Ovary (tissue), 9 donors: Measurements from ENCODE around the gene WNT5A. TPM values are rescaled to one million over a fixed set of nuclear protein-coding genes. Genes with fewer than 3 reads are reported as not detected.

ENCODE experiments used
- DNase-seq, 5 donors: peaks; one replicate each; pipeline ENCODE4 v3.0.0-alpha.2; 2019 to 2020
- H3K27ac ChIP-seq, 2 donors: fragments of 200-600 bp; one replicate each; pipeline versions ENCODE4 v1.5.1 to v1.8.0; 2019 to 2022
- H3K27me3 ChIP-seq: fragments of 200-600 bp; one replicate; pipeline ENCODE4 v1.8.0; 2022
- H3K36me3 ChIP-seq: fragments of 200-600 bp; sonication (generic); one replicate; pipeline ENCODE4 v1.5.1; 2019
- H3K4me1 ChIP-seq: one replicate; pipeline ENCODE4 v1.8.1; 2013; ENCODE audit warnings: mild to moderate bottlenecking, moderate library complexity; ENCODE audit not compliant: insufficient read depth
- H3K4me3 ChIP-seq: fragments of 200-600 bp; sonication (generic); one replicate; pipeline ENCODE4 v1.5.1; 2017
- H3K9me3 ChIP-seq, 2 donors: fragments of 200-600 bp in 1 of 2; sonication (generic) in 1 of 2; one replicate each; pipeline versions ENCODE4 v1.5.1 to v1.8.1; 2013 to 2019; ENCODE audit warnings: mild to moderate bottlenecking in 1 of 2, moderate library complexity in 1 of 2
- EP300 ChIP-seq: sonication (generic); formaldehyde crosslinking; IDR thresholded peaks from one replicate; pipeline ENCODE4 v1.6.1; 2017; ENCODE audit warnings: antibody characterized with exemption
- POLR2A ChIP-seq: fragments of 450-650 bp; IDR thresholded peaks from one replicate; pipeline ENCODE4 v1.6.1; 2017; ENCODE audit warnings: antibody characterized with exemption, mild to moderate bottlenecking, moderate library complexity
- WGBS, 3 donors: extraction: QIAGEN DNeasy Blood & Tissue Kit in 1 of 3; methylation state at CpG; one replicate each; pipeline versions ENCODE4 v1.1.5 to v1.1.7; 2013 to 2017; 5-methylcytosine and 5-hydroxymethylcytosine counted together
- intact Hi-C, 4 donors: fragments of 100-400 bp; cut with DNase I; formaldehyde crosslinking; loops; one replicate each; pipeline versions ENCODE4 v1.11.0 to v1.15.1; 2022 to 2023
- polyA plus RNA-seq, 2 donors: library from polyadenylated mRNA; stranded (reverse); fragments of 200-250 nt in 1 of 2; fragments of 350-450 nt in 1 of 2; fragmentation: Illumina TruSeq in 1 of 2; extraction: RNeasy Lipid Tissue Mini Kit (QIAGEN cat#74804) in 1 of 2; gene quantifications; one replicate each; pipeline ENCODE4 v1.2.3, GENCODE V29; 2013 to 2014
- total RNA-seq, 7 donors: library from RNA; depleted of rRNA in 2 of 7; stranded (reverse); fragments of >200 nt in 2 of 7; fragmentation: NEBNext Ultra II Directional in 3 of 7; extraction: Animal tissue kit (Norgen Biotek cat#: 25700) in 3 of 7; gene quantifications; one replicate each; pipeline versions ENCODE4 v1.1.0 to v1.2.4, GENCODE V29; 2016 to 2023
- TF ChIP-seq, protein P1 (sequence below), 3 donors: fragments of 450-650 bp in 2 of 3; fragments of 200-600 bp in 1 of 3; IDR thresholded peaks; one replicate each; pipeline versions ENCODE4 v1.5.1 to v1.8.0; 2016 to 2022; ENCODE audit warnings: antibody characterized with exemption in 3 of 3, mild to moderate bottlenecking in 1 of 3
- donor health status: DM: no; HTN: no; CAD: no; lungs with moderate emphysema.
- donor health status: DM: no; HTN: no; CAD: no.
- donor health status: Bipolar disorder and iron deficiency.
- donor health status: DM: yes; HTN: yes; CAD: no.
- donor health status: DM: no; HTN: no; CAD: no.
- donor health status: DM: yes; HTN: yes; CAD: no.

The WNT5A gene
- total and polyA plus RNA-seq, 9 donors = 10.1 to 26.9 (median 18.3) TPM

- Histone ChIP-seq H3K36me3 (no peaks in the 10 kb centered on the region), H3K4me3 (no peak overlapping the region), H3K27ac (no peak overlapping the region), H3K4me1 (no peaks in the 10 kb centered on the region), H3K27me3 (no peaks in the 10 kb centered on the region), H3K9me3 (no peaks in the 10 kb centered on the region)
- no peak for DNase-seq
- WGBS, 3 donors = 85 to 88% (median 88%) methylated on average over 4 of the region's 4 CpGs
- intact Hi-C loops = no loop called here
- TF ChIP-seq POLR2A = no peak
- TF ChIP-seq EP300 = no peak
- TF ChIP-seq, protein P1, sequence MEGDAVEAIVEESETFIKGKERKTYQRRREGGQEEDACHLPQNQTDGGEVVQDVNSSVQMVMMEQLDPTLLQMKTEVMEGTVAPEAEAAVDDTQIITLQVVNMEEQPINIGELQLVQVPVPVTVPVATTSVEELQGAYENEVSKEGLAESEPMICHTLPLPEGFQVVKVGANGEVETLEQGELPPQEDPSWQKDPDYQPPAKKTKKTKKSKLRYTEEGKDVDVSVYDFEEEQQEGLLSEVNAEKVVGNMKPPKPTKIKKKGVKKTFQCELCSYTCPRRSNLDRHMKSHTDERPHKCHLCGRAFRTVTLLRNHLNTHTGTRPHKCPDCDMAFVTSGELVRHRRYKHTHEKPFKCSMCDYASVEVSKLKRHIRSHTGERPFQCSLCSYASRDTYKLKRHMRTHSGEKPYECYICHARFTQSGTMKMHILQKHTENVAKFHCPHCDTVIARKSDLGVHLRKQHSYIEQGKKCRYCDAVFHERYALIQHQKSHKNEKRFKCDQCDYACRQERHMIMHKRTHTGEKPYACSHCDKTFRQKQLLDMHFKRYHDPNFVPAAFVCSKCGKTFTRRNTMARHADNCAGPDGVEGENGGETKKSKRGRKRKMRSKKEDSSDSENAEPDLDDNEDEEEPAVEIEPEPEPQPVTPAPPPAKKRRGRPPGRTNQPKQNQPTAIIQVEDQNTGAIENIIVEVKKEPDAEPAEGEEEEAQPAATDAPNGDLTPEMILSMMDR (IDR thresholded peaks at IDR 0.05) = no peak
Observed at GRCh38 chr3:55441499-55441898, 45.6 kb downstream of the WNT5A start.

GRCh38 chr3:55440104-55440708 lies 46.9 kb downstream of the WNT5A start:
- Histone ChIP-seq H3K27me3 (no peaks in the 10 kb centered on the region), H3K27ac (no peak overlapping the region), H3K9me3 (no peaks in the 10 kb centered on the region), H3K4me3 (no peak overlapping the region), H3K36me3 (no peaks in the 10 kb centered on the region), H3K4me1 (no peaks in the 10 kb centered on the region)
- WGBS, 3 donors = 91 to 98% (median 92%) methylated on average over 2 of the region's 2 CpGs
- no peak for DNase-seq
- TF ChIP-seq POLR2A (no peak), EP300 (no peak)
- TF ChIP-seq, protein P1 (IDR thresholded peaks at IDR 0.05) = no peak
- intact Hi-C loops = no loop called here

GRCh38 chr3:55439657-55440056 lies 47.4 kb downstream of the WNT5A start:
- no peak for TF ChIP-seq POLR2A
- TF ChIP-seq, protein P1 (IDR thresholded peaks at IDR 0.05) = no peak
- 93 to 97% (median 95%) methylated on average over 3 of the region's 3 CpGs for WGBS, 3 donors
- DNase-seq = no peak
- intact Hi-C loops = no loop called here
- no peaks in the 10 kb centered on the region for H3K9me3 ChIP-seq
- no peaks in the 10 kb centered on the region for H3K36me3 ChIP-seq
- H3K4me3 ChIP-seq = no peak overlapping the region
- H3K27ac ChIP-seq = no peak overlapping the region
- no peaks in the 10 kb centered on the region for H3K27me3 ChIP-seq
- H3K4me1 ChIP-seq = no peaks in the 10 kb centered on the region

DNA sequence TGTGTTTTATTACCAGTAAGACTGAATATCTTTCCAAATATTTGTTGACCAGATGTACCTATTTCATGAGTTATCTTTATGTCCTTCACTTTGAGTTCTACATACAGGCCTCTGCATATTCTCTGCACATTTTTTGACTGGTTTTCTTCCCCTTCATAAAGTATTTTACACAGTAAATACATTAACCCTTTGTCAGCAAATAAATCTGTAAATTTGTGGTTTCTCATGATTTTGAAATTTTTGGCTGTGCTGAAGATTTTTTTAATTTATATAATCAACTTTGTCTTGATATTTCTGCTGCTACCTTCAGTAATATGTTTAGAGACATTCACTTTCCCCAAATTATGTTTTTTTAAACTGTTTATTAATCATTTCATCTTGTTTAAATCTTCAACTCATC lies 50.5 kb downstream of the WNT5A start:
- no peak for DNase-seq
- H3K9me3 ChIP-seq = no peaks in the 10 kb centered on the region
- TF ChIP-seq, protein P1 (IDR thresholded peaks at IDR 0.05) = no peak
- TF ChIP-seq POLR2A = no peak
- TF ChIP-seq EP300 = no peak
- H3K4me1 ChIP-seq = no peaks in the 10 kb centered on the region
- H3K27me3 ChIP-seq = no peaks in the 10 kb centered on the region
- no peak overlapping the region for H3K27ac ChIP-seq
- H3K4me3 ChIP-seq = no peak overlapping the region
- H3K36me3 ChIP-seq = no peaks in the 10 kb centered on the region
- intact Hi-C loops = no loop called here
